HFF-Myc (cell line): ENCODE results near the gene SIAE.
"Not testable (repeated sequence)": the region's sequence is repeated elsewhere in the genome, so short reads cannot be mapped to it uniquely, and the experiment has no call there.

Source experiments
- DNase-seq: peaks from one replicate; pipeline ENCODE4 v3.0.0-alpha.2; 2011; ENCODE audit warnings: low read depth; ENCODE audit errors: extremely low read depth
- H3K4me3 ChIP-seq: replicated peaks from 2 replicates; pipeline ENCODE4 v1.5.1; 2011; ENCODE audit warnings: low read depth, mild to moderate bottlenecking, control low read depth, low read length
- TF ChIP-seq, protein P1 (sequence below): IDR thresholded peaks from 2 replicates; pipeline ENCODE4 v1.5.1; 2012; ENCODE audit warnings: mild to moderate bottlenecking, low read depth, low read length, control low read depth; ENCODE audit errors: missing control alignments

SIAE gene

DNA sequence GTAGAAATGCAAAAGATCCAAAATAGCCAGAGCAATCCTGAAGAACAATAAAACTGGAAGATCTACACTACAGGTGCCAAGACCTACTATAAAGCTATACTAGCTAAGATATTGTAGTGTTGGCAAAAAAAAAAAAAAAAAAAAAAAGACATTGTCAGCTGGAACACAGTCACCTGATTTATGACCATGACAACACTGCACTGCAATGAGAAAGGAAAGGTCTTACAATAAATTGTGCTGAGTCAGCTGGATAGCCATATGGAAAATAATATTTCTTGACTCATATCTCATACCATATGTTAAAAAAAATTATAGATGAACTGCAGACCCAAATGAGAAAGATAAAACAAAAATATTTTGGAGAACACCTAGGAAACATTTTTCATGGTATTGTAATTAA lies 65.4 kb downstream of the SIAE start:
- no peak overlapping the region for H3K4me3 ChIP-seq
- no peak for DNase-seq
- TF ChIP-seq, protein P1, sequence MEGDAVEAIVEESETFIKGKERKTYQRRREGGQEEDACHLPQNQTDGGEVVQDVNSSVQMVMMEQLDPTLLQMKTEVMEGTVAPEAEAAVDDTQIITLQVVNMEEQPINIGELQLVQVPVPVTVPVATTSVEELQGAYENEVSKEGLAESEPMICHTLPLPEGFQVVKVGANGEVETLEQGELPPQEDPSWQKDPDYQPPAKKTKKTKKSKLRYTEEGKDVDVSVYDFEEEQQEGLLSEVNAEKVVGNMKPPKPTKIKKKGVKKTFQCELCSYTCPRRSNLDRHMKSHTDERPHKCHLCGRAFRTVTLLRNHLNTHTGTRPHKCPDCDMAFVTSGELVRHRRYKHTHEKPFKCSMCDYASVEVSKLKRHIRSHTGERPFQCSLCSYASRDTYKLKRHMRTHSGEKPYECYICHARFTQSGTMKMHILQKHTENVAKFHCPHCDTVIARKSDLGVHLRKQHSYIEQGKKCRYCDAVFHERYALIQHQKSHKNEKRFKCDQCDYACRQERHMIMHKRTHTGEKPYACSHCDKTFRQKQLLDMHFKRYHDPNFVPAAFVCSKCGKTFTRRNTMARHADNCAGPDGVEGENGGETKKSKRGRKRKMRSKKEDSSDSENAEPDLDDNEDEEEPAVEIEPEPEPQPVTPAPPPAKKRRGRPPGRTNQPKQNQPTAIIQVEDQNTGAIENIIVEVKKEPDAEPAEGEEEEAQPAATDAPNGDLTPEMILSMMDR: no peak

DNA sequence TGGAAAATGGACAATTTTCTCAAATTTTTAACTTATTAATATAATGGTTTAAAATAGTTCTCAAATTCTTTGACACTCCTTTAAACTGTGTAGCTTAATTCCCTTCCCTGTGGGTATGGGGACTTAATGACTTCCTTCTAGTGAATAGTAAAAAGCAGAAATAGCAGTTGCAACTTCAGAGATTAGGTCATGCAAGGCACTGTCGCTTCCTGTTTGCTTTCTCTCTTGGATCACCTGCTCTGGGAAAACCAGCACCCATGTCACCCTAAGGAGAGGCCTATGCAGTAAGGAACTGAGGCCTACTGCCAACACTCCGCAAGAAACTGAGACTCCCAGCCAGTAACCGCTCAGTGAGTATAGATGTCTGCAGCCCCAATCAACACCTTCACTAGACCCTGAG lies 67.8 kb downstream of the SIAE start:
- no peak overlapping the region for H3K4me3 ChIP-seq
- no peak for DNase-seq
- TF ChIP-seq, protein P1: no peak

DNA sequence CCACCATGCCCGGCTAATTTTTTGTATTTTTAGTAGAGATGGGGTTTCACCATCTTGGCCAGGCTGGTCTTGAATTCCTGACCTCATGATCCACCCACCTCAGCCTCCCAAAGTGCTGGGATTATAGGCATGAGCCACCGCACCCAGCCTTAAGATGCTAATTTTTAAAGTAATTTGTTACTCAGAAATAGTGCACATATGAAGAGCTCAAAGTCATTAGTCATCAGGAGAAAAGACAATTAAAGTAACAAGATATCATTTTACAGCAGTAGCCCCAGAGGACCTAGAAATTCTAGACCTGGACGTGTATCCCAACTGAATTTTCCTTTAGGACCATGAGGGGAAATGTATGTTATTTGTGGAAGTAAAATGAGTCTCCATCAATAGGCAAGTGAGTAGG lies 70.8 kb downstream of the SIAE start:
- not testable (repeated sequence) for H3K4me3 ChIP-seq

DNA sequence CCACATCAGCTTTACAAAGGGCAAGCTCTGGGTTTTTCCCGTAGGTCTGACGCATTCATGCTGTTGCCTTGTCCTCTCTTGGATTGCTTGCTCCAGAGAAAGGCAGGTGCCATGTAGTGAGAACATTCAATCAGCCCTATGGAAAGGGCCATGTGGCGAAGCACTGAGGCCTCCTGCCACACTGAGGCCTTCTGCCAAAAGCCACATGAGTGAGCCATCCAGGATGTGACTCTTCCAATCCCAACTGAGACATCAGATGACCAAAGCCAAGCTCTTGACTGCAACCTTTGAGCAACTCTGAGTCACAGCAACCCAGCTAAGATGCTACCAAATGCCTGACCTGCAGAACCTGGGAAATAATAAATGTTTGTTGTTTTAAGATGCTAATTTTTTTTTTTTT lies 71.3 kb downstream of the SIAE start:
- TF ChIP-seq, protein P1: no peak
- no peak overlapping the region for H3K4me3 ChIP-seq
- no peak for DNase-seq

More for the DNA sequence above, 70.8 kb downstream of the SIAE start:
- DNase-seq: not testable (repeated sequence)

DNA sequence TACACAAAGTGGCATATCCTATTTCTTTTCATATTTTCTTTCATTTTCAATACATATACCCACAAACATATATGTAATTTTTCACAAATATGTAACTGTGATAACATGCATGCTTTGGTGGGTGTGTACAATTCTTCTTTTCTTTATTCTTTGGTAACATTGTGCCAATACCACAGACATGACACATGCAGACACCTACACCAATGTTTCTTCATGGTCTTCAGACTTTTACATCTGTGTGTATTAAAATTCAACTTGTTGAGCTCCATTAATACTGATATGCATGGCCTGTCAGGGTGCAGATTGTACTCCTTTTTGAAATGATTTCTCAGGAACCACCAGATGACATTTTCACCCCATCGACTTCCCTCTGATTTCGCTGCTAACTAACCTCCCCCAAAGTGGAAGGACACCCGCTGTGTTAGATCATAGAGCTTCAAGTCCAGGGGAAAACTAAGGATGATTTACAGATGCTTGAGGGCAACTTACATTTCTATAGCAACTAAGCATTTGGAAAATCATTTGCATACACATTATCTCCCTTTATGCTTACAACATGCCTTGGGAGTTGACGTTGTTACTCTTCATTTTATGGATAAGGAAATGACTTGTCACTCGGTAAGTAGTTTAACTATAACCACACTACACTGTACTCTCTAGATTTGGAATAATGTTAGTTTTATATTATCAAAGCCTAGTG lies 72.8 kb downstream of the SIAE start:
- no peak for DNase-seq
- TF ChIP-seq, protein P1: no peak
- no peak overlapping the region for H3K4me3 ChIP-seq

DNA sequence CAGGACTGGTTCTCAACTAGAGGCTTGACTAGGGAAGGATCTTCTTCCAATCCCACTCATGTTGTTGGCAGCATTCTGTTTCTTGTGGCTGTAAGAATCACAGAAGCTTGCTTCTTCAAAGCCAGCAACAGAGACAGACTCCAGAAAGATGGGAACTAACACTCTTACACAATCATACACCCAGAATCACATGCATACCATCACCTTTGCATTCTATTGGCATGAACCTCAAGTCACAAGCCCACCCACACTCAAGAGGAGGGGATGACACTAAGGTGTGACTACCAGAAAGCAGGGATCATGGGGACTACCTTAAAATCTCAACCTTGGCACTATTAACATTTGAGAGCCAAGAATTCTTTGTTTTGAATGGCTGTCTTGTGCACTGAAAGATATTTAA lies 75.9 kb downstream of the SIAE start:
- H3K4me3 ChIP-seq: no peak overlapping the region
- TF ChIP-seq, protein P1: no peak
- DNase-seq: no peak

DNA sequence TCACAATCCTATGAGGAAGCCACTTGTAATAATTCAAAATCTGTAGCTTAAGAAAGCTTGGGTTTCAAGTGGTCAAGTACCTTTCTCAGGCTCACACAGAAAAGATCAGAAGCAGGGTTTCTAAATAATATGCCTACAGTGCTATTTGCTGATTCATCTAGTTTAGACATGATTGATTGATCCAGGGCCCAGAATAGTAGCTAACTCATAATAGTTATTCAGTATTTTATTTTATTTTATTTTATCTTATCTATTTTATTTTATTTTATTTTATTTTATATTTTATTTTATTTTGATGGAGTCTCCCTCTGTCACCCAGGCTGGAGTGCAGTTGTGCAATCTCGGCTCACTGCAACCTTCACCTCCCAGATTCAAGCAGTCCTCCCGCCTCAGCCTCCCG lies 78.2 kb downstream of the SIAE start:
- DNase-seq: no peak
- no peak overlapping the region for H3K4me3 ChIP-seq
- TF ChIP-seq, protein P1: no peak
